Neural progenitor cell (in vitro differentiated cells): Measurements from ENCODE around the gene LIPC. TPM values are rescaled to one million over a fixed set of nuclear protein-coding genes. Genes with fewer than 3 reads are reported as not detected.
"Not testable (repeated sequence)": the region's sequence is repeated elsewhere in the genome, so short reads cannot be mapped to it uniquely, and the experiment has no call there.

Experiments
- DNase-seq: peaks from one replicate; pipeline ENCODE4 v3.0.0-alpha.2; 2016; ENCODE audit warnings: low spot score
- H2AFZ ChIP-seq: fragments of 200-600 bp; sonication (generic); replicated peaks from 2 replicates; pipeline ENCODE4 v1.6.1; 2016; ENCODE audit warnings: antibody characterized with exemption
- H3F3A ChIP-seq: fragments of 200-600 bp; sonication (generic); 2 replicates; pipeline ENCODE4 v1.6.1; 2016; ENCODE audit warnings: antibody characterized with exemption, low read depth
- H3K27ac ChIP-seq: fragments of 200-600 bp; sonication (generic); 2 replicates; pipeline ENCODE4 v1.5.1; 2016; ENCODE audit warnings: mild to moderate bottlenecking
- H3K27me3 ChIP-seq: fragments of 200-600 bp; sonication (generic); 2 replicates; pipeline ENCODE4 v1.6.1; 2016; ENCODE audit warnings: mild to moderate bottlenecking, moderate library complexity
- H3K36me3 ChIP-seq: fragments of 200-600 bp; sonication (generic); 2 replicates; pipeline ENCODE4 v1.5.1; 2016
- H3K4me1 ChIP-seq: fragments of 200-600 bp; sonication (generic); 2 replicates; pipeline ENCODE4 v1.6.1; 2016; ENCODE audit warnings: mixed run types
- H3K4me2 ChIP-seq: fragments of 200-600 bp; sonication (generic); 2 replicates; pipeline ENCODE4 v1.6.1; 2016
- H3K4me3 ChIP-seq: fragments of 200-600 bp; sonication (generic); 2 replicates; pipeline ENCODE4 v1.5.1; 2016
- H3K79me2 ChIP-seq: fragments of 200-600 bp; sonication (generic); 2 replicates; pipeline ENCODE4 v1.6.1; 2016; ENCODE audit warnings: low read depth
- H3K9ac ChIP-seq: fragments of 200-600 bp; sonication (generic); 2 replicates; pipeline ENCODE4 v1.6.1; 2016
- H3K9me3 ChIP-seq: fragments of 200-600 bp; sonication (generic); 2 replicates; pipeline ENCODE4 v1.5.1; 2016; ENCODE audit warnings: low read depth
- H4K20me1 ChIP-seq: fragments of 200-600 bp; sonication (generic); 2 replicates; pipeline ENCODE4 v1.6.1; 2016; ENCODE audit warnings: low read depth
- H3K27ac Mint-ChIP-seq: 3 replicates; pipeline ENCODE4 v1.8.0; 2021; ENCODE audit warnings: mixed read lengths
- H3K27me3 Mint-ChIP-seq: 2 replicates; pipeline ENCODE4 v1.8.0; 2022; ENCODE audit warnings: low read depth, mild to moderate bottlenecking, inconsistent platforms, moderate library complexity, mixed read lengths; ENCODE audit not compliant: insufficient read depth
- H3K36me3 Mint-ChIP-seq: 3 replicates; pipeline ENCODE4 v1.8.0; 2021; ENCODE audit warnings: mixed read lengths
- H3K4me1 Mint-ChIP-seq: 3 replicates; pipeline ENCODE4 v1.8.0; 2021; ENCODE audit warnings: mixed read lengths
- H3K4me3 Mint-ChIP-seq: 3 replicates; pipeline ENCODE4 v1.8.0; 2021; ENCODE audit warnings: mild to moderate bottlenecking, moderate library complexity, mixed read lengths
- H3K9me3 Mint-ChIP-seq: 3 replicates; pipeline ENCODE4 v1.8.0; 2020; ENCODE audit warnings: mixed read lengths
- EZH2 ChIP-seq: fragments of 200-600 bp; sonication (generic); IDR thresholded peaks from 2 replicates; pipeline ENCODE4 v1.6.1; 2017; ENCODE audit warnings: antibody characterized with exemption, mild to moderate bottlenecking, moderate library complexity
- EZH2phosphoT487 ChIP-seq: fragments of 200-600 bp; sonication (generic); IDR thresholded peaks from 2 replicates; pipeline ENCODE4 v1.6.1; 2017; ENCODE audit warnings: antibody characterized with exemption
- total RNA-seq: library from RNA; depleted of rRNA; stranded (reverse); fragments of >200 nt; gene quantifications from 2 replicates; pipeline ENCODE4 v1.2.3, GENCODE V29; 2015; ENCODE audit warnings: low replicate concordance
- TF ChIP-seq, protein P1 (sequence below): fragments of 200-600 bp; sonication (generic); IDR thresholded peaks from 2 replicates; pipeline ENCODE4 v1.5.1; 2017; ENCODE audit warnings: antibody characterized with exemption, mild to moderate bottlenecking

LIPC gene
- total RNA-seq, 1 donor from 2014 or later: not detected

DNA sequence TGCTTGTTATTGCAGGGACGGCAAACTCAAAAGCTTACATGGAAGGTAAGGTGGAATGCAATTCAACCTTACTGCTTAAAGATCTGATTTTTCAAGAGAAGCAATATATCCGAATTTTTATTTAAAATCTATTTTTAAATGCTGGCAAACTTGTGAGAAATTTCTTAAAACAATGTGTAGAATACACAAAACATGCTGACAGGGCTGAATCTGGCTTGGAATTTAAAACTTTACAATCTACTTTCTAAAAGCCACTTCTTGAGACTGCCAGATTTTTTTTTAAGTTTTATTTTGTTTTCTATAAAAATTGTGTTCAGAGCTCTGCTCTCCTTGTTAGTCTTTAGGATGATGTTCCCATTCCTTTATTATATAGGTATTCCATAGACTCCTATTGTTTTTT is 171.0 kb downstream of the LIPC start:
- Histone ChIP-seq H3K9ac (no peak overlapping the region), H3K9me3 (no peaks in the 10 kb centered on the region), H3K27me3 (no peaks in the 10 kb centered on the region), H3K36me3 (peaks cover 10% of the 10 kb centered on the region), H3K4me1 (peaks cover 4% of the 10 kb centered on the region), H3K4me3 (no peak overlapping the region), H3F3A (no peaks in the 10 kb centered on the region), H4K20me1 (no peaks in the 10 kb centered on the region), H2AFZ (no peak overlapping the region), H3K27ac (no peak overlapping the region), H3K79me2 (no peaks in the 10 kb centered on the region), H3K4me2 (no peak overlapping the region)
- Mint-ChIP-seq H3K4me3 (no peak overlapping the region), H3K9me3 (no peaks in the 10 kb centered on the region), H3K27ac (no peak overlapping the region), H3K4me1 (no peaks in the 10 kb centered on the region), H3K36me3 (peaks cover 36% of the 10 kb centered on the region), H3K27me3 (no peaks in the 10 kb centered on the region)
- no peak for DNase-seq
- TF ChIP-seq EZH2phosphoT487: no peak
- TF ChIP-seq EZH2: no peak
- TF ChIP-seq, protein P1, sequence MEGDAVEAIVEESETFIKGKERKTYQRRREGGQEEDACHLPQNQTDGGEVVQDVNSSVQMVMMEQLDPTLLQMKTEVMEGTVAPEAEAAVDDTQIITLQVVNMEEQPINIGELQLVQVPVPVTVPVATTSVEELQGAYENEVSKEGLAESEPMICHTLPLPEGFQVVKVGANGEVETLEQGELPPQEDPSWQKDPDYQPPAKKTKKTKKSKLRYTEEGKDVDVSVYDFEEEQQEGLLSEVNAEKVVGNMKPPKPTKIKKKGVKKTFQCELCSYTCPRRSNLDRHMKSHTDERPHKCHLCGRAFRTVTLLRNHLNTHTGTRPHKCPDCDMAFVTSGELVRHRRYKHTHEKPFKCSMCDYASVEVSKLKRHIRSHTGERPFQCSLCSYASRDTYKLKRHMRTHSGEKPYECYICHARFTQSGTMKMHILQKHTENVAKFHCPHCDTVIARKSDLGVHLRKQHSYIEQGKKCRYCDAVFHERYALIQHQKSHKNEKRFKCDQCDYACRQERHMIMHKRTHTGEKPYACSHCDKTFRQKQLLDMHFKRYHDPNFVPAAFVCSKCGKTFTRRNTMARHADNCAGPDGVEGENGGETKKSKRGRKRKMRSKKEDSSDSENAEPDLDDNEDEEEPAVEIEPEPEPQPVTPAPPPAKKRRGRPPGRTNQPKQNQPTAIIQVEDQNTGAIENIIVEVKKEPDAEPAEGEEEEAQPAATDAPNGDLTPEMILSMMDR: no peak

DNA sequence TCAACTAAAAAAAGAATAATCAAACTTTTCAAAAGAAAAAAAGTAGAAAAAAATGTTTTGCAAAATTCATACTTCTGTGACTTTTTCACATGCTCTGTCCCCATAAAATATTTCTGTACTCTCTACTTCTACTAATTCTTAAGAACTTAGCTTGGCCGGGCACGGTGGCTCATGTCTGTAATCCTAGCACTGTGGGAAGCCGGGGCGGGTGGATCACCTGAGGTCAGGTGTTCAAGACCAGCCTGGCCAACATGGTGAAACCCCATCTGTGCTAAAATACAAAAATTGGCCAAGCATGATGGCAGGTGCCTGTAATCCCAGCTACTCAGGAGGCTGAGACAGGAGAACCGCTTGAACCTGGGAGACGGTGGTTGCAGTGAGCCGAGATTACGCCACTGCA is 172.1 kb downstream of the LIPC start:
- not testable (repeated sequence) for DNase-seq, H4K20me1 ChIP-seq, H3K4me1 ChIP-seq, H3K27ac Mint-ChIP-seq, H3K9me3 ChIP-seq, H2AFZ ChIP-seq, H3K4me2 ChIP-seq, H3K27ac ChIP-seq, H3K4me3 Mint-ChIP-seq, H3K4me3 ChIP-seq, H3K4me1 Mint-ChIP-seq, H3K9me3 Mint-ChIP-seq, H3K79me2 ChIP-seq, H3K27me3 ChIP-seq, H3K36me3 ChIP-seq, H3K27me3 Mint-ChIP-seq, H3K9ac ChIP-seq, H3F3A ChIP-seq
- H3K36me3 Mint-ChIP-seq: peaks cover 37% of the 10 kb centered on the region

DNA sequence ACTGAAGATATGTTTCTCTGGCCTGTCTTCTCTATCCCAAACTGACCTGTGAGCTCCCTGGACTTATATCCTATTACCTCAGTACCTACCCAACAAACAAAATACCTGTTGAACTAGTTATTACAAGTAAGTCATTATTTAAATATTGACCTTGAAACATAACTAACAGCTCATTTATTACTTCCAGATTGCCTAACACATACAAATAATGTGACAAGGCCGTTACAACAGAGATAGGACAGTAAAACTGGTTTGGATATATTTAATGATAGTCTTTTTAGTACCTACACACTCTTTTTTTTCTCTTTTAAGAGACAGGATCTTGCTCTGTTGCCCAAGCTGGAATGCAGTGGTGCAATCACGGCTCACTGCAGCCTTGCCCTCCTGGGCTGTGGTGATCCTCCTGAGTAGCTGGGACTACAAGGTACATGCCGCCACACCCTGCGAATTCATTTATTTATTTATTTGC is 172.7 kb downstream of the LIPC start:
- H3K27me3 Mint-ChIP-seq: no peaks in the 10 kb centered on the region

DNA sequence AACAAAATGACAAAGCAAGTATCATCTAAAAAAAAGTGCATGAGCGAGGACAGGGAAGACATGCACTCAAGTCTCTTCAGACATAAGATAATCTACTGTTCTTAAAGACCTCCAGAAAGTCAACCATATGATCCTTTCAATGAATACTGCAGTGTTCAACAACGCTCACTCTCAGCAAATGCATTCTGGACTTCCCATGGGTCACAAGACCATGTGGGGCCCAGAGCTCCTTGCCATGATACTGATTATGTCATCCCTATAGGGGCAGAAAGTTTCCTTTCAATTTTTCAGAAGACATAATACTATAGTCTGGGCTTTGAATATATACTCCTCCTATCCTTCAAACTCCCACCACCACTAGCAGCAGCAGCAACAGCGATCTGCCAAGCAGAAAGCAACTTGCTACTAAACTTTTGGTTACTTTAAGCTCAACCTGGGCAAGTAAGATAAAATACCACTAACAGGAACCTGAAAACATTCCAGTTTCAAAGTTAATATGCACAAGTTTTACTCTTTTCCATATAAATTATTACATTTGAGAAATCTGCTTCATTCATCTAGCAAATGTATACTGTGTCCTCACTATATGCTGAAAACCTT is 174.2 kb downstream of the LIPC start:
- no peak overlapping the region for H3K4me3 Mint-ChIP-seq

More for the DNA sequence above, 172.7 kb downstream of the LIPC start:
- Mint-ChIP-seq H3K9me3 (no peaks in the 10 kb centered on the region), H3K27ac (no peak overlapping the region), H3K4me3 (no peak overlapping the region), H3K36me3 (peaks cover 38% of the 10 kb centered on the region), H3K4me1 (no peaks in the 10 kb centered on the region)
- no peak overlapping the region for H3K27ac ChIP-seq
- H4K20me1 ChIP-seq: no peaks in the 10 kb centered on the region
- no peaks in the 10 kb centered on the region for H3K9me3 ChIP-seq
- no peak for DNase-seq
- H2AFZ ChIP-seq: no peak overlapping the region
- H3K4me2 ChIP-seq: no peak overlapping the region
- H3K36me3 ChIP-seq: peaks cover 7% of the 10 kb centered on the region
- no peaks in the 10 kb centered on the region for H3K4me1 ChIP-seq
- no peak for TF ChIP-seq EZH2phosphoT487
- TF ChIP-seq EZH2: no peak
- TF ChIP-seq, protein P1: no peak
- no peaks in the 10 kb centered on the region for H3F3A ChIP-seq
- no peak overlapping the region for H3K4me3 ChIP-seq
- H3K27me3 ChIP-seq: no peaks in the 10 kb centered on the region
- H3K79me2 ChIP-seq: no peaks in the 10 kb centered on the region
- no peak overlapping the region for H3K9ac ChIP-seq

More for the DNA sequence above, 174.2 kb downstream of the LIPC start:
- H3K9me3 Mint-ChIP-seq: no peaks in the 10 kb centered on the region
- no peak overlapping the region for H3K27ac Mint-ChIP-seq
- Histone ChIP-seq H3K4me3 (no peak overlapping the region), H3K9me3 (no peaks in the 10 kb centered on the region), H3K79me2 (no peaks in the 10 kb centered on the region), H3K4me1 (no peaks in the 10 kb centered on the region), H3K27ac (no peak overlapping the region), H3K27me3 (no peaks in the 10 kb centered on the region), H3K36me3 (peaks cover 14% of the 10 kb centered on the region), H2AFZ (no peak overlapping the region), H4K20me1 (no peaks in the 10 kb centered on the region), H3K4me2 (no peak overlapping the region), H3F3A (no peaks in the 10 kb centered on the region), H3K9ac (no peak overlapping the region)
- H3K27me3 Mint-ChIP-seq: no peaks in the 10 kb centered on the region
- H3K36me3 Mint-ChIP-seq: peaks cover 40% of the 10 kb centered on the region
- TF ChIP-seq, protein P1: no peak
- no peak for TF ChIP-seq EZH2
- no peak for TF ChIP-seq EZH2phosphoT487
- DNase-seq: no peak
- no peaks in the 10 kb centered on the region for H3K4me1 Mint-ChIP-seq
